WI38 (cell line): ENCODE results near the gene NPSR1.

Source experiments
- H3K4me3 ChIP-seq: 2 replicates; pipeline ENCODE4 v1.5.1; 2011; ENCODE audit warnings: low read depth, mild to moderate bottlenecking, control low read depth, low read length
- CTCF ChIP-seq: IDR thresholded peaks from 2 replicates; pipeline ENCODE4 v1.5.1; 2012; ENCODE audit warnings: low read depth, mild to moderate bottlenecking, control low read depth, low read length

The NPSR1 gene

GRCh38 chr7:34821932-34822558 is 164.0 kb downstream of the NPSR1 start:
- H3K4me3 ChIP-seq: no peak overlapping the region
- no peak for TF ChIP-seq CTCF

- peak; percentile 87 for TF ChIP-seq CTCF
- no peak overlapping the region for H3K4me3 ChIP-seq
These were observed 165.7 kb downstream of the NPSR1 start for GRCh38 chr7:34823650-34824258.

GRCh38 chr7:34825221-34825620 is 167.2 kb downstream of the NPSR1 start:
- TF ChIP-seq CTCF: no peak

GRCh38 chr7:34830390-34830789 is 172.4 kb downstream of the NPSR1 start:
- no peak for TF ChIP-seq CTCF
- no peak overlapping the region for H3K4me3 ChIP-seq

More at GRCh38 chr7:34825221-34825620, 167.2 kb downstream of the NPSR1 start:
- H3K4me3 ChIP-seq: no peak overlapping the region

- no peak for TF ChIP-seq CTCF
- no peak overlapping the region for H3K4me3 ChIP-seq
These were observed 173.4 kb downstream of the NPSR1 start for GRCh38 chr7:34831436-34831835.

GRCh38 chr7:34832020-34832419 is 174.0 kb downstream of the NPSR1 start:
- H3K4me3 ChIP-seq: no peak overlapping the region
- TF ChIP-seq CTCF: no peak

- TF ChIP-seq CTCF: no peak
- H3K4me3 ChIP-seq: no peak overlapping the region
These were observed 178.0 kb downstream of the NPSR1 start for GRCh38 chr7:34835901-34836600.
